SKM-1 (cell line): ENCODE results near the gene CAMK1G.

Experiments used
- DNase-seq: peaks from one replicate; lab custom pipeline; 2025; ENCODE audit not compliant: unreplicated experiment; lab: John Stamatoyannopoulos, UW

The CAMK1G gene

GRCh38 chr1:209583408-209583807, at the start of gene CAMK1G:
CAMK1G (plus strand) TSS chr1:209583714; CDS start chr1:209594984, 11,270 bp downstream.
- no peak for DNase-seq

DNA sequence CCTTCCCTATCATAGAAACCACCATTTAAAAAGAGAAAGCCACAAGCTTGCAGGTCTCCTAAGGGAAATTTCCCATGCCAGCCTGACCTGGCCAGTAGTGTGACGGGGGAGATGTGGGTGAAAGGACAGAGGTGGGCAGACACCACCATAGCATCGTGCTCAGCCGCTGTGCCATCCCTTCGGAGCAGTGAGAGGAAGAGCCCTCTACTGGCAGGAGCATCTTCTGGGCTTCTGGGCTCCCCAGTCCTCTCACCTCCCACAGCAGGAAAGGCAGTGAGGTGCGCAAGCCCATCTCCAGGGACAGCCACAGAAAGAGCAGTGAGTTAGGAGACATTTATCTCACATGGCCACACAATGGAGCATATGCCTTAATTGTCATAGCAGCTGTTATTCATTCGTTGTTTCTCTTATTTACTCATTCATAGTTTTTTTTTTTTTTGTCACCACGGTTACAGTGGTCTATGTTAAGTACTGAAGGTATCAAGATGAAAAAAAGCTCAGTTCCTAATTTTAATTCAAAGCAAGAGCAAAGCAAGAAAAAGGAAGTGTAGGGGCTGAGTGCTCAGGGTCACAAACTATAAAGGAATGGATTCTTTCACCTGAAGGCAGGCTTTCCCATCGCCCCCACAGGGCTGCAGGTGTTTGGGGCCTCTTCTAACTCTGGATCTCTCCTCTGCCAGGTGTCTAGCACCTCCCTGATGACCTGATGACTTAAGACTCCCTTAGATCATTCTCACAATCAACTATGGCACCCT, 48.8 kb upstream of the CAMK1G start:
- DNase-seq, result no peak

- DNase-seq, result no peak
These were observed 46.7 kb upstream of the CAMK1G start for GRCh38 chr1:209536843-209537242.

DNA sequence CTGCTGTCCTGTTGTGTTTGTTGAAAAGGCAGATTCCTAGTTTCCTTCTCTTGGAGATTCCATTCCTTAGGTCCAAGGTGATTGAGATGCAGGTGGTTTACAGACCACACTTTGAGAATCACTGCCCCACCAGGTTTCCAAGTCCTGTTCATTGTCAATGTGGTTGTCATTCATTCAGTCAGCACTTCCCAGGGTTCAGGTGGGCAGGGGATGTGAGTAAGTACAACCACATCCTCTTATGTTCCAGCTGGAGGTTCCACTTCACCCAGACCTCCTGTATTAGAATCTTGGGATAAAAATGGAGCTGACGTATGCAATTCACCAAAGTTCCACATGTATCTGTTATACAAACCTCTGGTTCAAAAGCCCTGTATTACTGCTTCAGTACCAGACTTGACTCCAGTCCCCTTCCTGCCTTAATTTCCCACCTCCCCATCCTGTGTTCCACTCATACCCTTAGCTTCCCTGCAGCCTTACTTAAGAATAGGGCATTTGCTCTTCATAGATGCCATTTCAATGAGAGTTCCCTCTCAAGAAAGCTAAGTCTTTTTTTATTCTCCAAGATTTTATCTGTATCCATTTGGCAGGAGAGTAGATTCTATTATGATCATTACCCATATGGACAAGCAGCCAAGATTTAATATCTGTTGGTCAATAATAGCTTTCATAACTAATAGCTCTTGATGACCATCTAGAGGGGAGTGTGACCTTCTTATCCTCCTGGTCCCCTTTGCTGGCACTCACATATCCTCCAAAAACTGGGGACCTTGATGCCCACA, 46.0 kb upstream of the CAMK1G start:
- DNase-seq, result no peak

GRCh38 chr1:209539576-209539975, 43.9 kb upstream of the CAMK1G start:
- DNase-seq, result no peak

DNA sequence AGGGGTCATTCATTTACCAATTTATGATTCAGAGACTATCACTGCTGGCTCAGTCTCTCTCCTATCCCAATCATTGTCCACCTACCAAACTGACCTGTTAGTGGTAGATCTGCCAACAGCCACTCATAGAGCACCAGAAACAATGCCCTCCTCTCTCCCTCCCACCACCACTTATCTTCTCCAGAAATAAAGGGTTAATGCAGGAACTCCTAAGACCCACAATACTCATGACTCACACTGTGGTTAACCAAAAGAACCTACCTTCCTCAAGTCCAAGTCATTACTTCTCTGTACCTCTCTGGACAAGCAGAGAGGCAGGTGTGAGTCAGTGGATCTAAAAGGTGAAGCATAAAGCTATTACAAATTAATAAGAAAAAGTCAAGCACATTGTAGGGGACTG, 40.9 kb upstream of the CAMK1G start:
- no peak for DNase-seq

DNA sequence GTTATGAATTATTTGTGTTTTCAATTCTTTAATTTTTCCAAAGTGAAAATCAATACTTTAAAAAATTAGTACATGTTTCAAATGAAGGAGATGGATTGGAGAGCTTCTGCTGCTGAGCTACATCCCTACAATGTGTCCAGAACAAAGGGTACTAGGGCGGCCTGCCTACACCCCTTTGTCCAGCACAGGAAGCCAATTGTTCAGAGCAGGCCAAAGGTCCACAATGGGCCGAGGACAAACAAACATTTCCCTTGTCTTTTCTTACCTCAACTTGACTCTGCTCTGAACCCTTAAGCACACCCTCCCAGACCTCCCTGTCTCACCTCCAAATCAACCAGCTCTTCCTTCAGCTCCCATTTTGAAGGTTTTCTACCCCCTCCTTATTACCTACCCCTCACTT, 39.4 kb upstream of the CAMK1G start:
- no peak for DNase-seq

DNA sequence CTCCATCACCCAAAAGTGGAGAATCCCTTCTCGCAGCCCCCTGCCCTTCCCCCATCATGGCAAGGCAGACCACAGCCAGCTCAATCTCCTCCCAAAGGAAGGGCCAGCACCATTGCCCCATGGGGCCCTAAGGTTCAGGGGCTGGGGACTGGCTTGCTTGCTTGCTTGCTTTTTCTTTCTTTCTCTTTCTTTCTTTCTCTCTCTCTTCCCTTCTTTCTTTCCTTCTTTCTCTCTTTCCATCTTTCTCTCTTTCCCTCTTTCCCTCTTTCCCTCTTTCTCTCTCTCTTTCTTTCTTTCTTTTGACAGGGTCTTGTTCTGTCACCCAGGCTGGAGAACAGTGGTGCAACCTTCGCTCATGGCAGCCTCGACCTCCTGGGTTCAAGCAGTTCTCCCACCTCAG, 38.1 kb upstream of the CAMK1G start:
- no peak for DNase-seq

- no peak for DNase-seq
These were observed 37.0 kb upstream of the CAMK1G start for GRCh38 chr1:209546390-209547085.

DNA sequence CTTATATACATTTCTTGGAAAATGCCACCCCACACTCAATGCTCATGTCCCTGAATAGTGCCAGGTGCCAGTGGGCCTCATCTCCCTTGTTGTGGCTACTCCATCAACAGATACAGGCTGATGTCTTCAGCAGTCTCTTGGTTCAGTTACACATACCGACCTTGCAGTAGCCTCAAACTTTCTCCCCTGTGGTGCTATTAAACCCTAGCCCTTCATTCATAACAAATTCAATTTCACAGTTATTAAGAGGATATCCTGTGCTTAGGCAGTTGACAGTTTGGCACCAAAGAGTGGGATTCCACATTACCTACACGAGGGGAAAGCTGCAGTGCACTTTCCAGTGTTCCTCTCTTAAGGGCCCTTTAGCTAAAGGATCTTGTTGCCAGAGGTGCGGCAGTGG, 35.9 kb upstream of the CAMK1G start:
- DNase-seq, result no peak

DNA sequence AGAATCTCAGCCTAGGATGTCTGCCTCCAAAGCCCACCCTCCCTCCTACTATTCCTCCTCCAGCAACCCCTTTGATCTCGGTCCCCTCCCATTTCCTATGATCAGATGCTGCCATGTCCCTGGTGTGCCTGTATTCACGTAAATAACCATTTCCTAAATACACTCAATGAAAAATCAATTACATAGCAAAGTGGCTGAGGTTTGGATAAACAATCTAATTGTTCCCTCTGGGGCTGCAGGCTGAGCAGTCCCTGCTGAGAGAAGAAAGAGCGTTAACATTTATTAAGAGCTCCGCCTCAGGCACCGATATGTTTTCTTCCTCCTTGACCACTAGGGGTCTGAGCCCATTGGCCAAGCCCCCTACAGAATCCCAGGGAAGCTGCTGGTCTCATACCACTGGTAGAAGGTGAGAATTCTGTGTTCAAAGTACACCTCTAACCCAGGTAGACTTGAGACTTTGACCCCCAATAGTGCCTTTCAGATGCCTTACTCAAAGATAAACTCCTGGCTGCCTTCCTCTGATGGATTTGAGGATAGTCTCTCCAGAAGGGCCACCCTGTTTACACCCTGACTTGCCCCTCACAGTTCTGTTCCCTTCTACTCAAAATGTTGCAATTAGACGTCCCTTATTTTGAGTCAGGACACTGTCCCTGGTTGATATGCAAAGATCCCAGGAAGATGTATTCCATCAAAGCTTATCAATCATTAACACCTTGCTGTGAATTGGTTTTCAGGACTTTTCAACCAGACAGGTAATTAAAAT, 33.9 kb upstream of the CAMK1G start:
- DNase-seq, result no peak

GRCh38 chr1:209550519-209550918, 33.0 kb upstream of the CAMK1G start:
- no peak for DNase-seq

DNA sequence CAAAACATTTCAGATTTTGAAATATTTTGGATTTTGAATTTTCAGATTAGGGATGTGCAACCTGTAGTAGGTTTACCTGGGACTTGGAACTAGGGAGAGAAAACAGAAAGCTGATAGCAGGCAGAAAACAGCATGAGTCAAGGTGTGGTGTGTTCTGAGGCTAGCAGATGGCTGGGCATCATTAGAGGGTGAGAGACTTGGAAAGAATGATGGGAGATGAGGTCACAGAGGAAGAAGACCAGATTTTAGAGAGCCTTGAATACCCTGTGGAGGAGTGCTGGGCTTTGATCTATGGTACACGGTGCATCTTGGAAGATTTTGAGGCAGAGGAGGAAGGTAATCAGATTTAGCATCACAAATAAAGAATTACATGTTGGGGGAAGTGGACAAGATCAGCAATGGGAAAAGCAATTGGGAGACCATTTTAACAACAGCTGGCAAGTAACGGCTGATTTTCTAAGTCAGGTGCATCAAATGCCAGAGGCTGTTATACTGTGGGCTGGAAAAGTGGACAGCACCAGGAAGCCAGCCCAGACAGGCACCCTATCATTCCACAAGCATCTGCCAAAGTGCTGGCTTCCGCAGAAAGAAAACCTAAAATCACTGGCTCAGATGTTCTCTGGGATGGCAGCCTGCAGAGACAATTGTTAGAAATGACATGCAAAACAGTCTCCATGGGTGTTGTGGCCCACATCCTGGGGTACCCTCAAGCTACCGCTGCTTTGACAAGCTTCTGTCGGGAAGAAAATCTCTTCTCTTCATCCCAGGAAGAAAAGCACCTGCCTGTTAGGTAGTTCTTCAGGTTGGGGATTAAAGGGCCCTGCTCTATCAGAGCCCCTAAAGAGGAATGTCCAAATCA, 30.9 kb upstream of the CAMK1G start:
- no peak for DNase-seq

DNA sequence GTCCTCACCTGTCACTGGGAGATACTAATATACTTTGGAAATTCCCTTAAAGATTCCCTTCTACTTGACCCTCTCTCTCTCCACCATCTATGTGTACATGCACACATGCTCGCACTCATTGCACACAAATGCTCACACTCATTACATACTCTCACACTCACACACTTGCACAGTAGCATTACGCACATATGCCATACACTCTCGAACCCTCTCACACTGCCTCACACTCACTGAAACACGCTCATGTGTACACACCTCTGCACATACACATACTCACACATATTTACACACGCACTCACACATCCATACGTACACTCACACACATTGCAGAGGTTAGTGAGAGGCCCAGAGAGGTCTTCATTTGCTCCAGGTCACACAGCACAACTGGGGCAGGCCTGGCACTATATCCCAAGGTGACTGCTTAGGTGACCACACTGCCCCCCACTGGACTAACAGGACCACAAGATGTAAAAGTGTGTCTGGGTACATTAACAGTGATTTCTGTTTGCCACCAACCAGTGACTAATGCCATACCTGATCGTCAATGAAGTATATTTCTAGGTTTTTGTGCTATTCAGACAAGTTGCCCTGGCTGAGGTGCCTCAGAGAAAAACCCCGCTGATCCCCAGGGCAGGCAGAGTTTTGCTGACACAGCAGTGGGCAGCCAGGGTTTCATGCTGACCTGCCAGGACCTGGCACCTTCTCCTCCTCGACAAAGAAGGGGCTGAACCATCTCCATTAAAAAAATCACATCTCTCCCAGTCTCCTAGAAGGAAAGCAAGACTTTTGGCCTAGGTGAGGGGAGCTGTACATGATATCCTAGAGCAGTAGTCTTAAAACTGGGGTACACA, 28.5 kb upstream of the CAMK1G start:
- DNase-seq, result no peak

DNA sequence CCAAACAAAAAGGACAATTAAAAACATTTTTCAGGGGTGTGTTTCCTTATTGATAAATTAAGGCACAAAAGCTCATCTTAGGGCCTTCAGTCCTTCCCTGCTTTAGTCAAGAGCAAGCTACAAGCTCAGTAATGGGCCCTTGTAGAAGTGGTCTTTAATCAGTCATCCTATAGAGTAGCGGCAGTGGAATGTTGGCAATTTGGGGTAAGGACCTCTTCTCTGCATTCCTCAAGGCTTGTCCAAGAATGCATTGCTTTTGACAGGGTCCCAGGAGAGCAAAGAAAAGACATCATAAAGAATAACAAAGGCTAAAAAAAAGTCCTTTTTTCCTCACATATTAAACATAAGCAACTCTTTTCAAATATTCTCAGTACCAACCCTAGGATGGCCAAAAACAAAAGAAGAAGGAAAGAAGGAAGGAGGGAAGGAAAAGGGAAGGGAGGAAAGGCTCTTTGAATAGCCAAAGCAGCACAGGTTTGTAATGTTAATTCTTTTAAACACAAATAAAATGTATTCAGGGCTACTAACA, 27.3 kb upstream of the CAMK1G start:
- DNase-seq, result no peak

GRCh38 chr1:209557221-209557620, 26.3 kb upstream of the CAMK1G start:
- no peak for DNase-seq

DNA sequence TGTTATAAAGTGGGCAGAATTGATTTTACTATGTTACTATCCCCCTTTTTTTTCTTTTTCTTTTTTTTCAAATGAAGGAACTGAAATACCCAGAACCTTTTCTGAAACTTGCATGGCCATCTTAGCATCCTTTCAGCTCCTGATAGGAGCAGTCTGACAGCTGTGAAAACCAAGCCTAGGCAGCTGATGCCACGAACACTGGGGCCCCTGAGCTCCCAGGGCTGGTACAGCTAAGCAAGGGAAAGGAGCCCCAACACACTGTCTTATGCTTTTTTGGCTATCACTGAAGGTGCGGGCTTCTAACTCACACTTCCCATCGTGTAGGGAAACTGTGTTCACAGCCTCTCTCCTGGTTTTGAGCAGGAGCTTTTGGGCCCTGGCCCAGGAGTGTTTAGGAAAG, 23.0 kb upstream of the CAMK1G start:
- DNase-seq, result no peak

- no peak for DNase-seq
These were observed 22.6 kb upstream of the CAMK1G start for GRCh38 chr1:209560952-209561351.

GRCh38 chr1:209561532-209561931, 22.0 kb upstream of the CAMK1G start:
- no peak for DNase-seq
